GM23338 (cell line): ENCODE results near the gene COL15A1. TPM values are rescaled to one million over a fixed set of nuclear protein-coding genes. Genes with fewer than 3 reads are reported as not detected.

Source experiments
- ATAC-seq: fragments of 200-7000 bp; cut with Tn5 transposase; 3 replicates; pipeline ENCODE4 v1.9.1; 2020
- DNase-seq: peaks from one replicate; pipeline ENCODE4 v3.0.0-alpha.2; 2015; ENCODE audit warnings: low spot score
- H2AFZ ChIP-seq: fragments of 200-600 bp; sonication (generic); 2 replicates; pipeline ENCODE4 v1.8.0; 2016; ENCODE audit warnings: antibody characterized with exemption, mild to moderate bottlenecking, moderate library complexity
- H3F3A ChIP-seq: fragments of 200-600 bp; sonication (generic); replicated peaks from 2 replicates; pipeline ENCODE4 v1.8.0; 2017; ENCODE audit warnings: antibody characterized with exemption, mixed run types, low read depth
- H3K27ac ChIP-seq: fragments of 200-600 bp; sonication (generic); 2 replicates; pipeline ENCODE4 v1.6.1; 2016; ENCODE audit warnings: low read depth
- H3K27me3 ChIP-seq: fragments of 200-600 bp; sonication (generic); 2 replicates; pipeline ENCODE4 v1.8.0; 2016; ENCODE audit warnings: mild to moderate bottlenecking, mixed run types, moderate library complexity; ENCODE audit not compliant: insufficient read depth
- H3K36me3 ChIP-seq: fragments of 200-600 bp; sonication (generic); 2 replicates; pipeline ENCODE4 v1.8.0; 2016; ENCODE audit warnings: mild to moderate bottlenecking; ENCODE audit not compliant: insufficient read depth
- H3K4me1 ChIP-seq: fragments of 200-600 bp; sonication (generic); 2 replicates; pipeline ENCODE4 v1.8.0; 2016; ENCODE audit warnings: mild to moderate bottlenecking, moderate library complexity; ENCODE audit not compliant: insufficient read depth
- H3K4me2 ChIP-seq: fragments of 200-600 bp; sonication (generic); 2 replicates; pipeline ENCODE4 v1.7.1; 2017; ENCODE audit warnings: mixed run types
- H3K4me3 ChIP-seq: fragments of 200-600 bp; sonication (generic); 2 replicates; pipeline ENCODE4 v1.6.1; 2016; ENCODE audit warnings: mixed run types
- H3K79me2 ChIP-seq: fragments of 200-600 bp; sonication (generic); replicated peaks from 2 replicates; pipeline ENCODE4 v1.8.0; 2017; ENCODE audit warnings: mild to moderate bottlenecking; ENCODE audit not compliant: insufficient read depth
- H3K9me2 ChIP-seq: fragments of 200-600 bp; sonication (generic); 2 replicates; pipeline ENCODE4 v1.8.0; 2017; ENCODE audit not compliant: insufficient read depth
- H4K20me1 ChIP-seq: fragments of 200-600 bp; sonication (generic); replicated peaks from 2 replicates; pipeline ENCODE4 v1.8.0; 2017; ENCODE audit warnings: mild to moderate bottlenecking; ENCODE audit not compliant: insufficient read depth
- H3K27ac Mint-ChIP-seq: 2 replicates; pipeline ENCODE4 v1.8.0; 2020; ENCODE audit warnings: inconsistent platforms, mild to moderate bottlenecking, moderate library complexity, mixed read lengths
- H3K27me3 Mint-ChIP-seq: 3 replicates; pipeline ENCODE4 v1.8.0; 2022; ENCODE audit warnings: low read depth, mild to moderate bottlenecking, moderate library complexity, mixed read lengths, inconsistent platforms; ENCODE audit not compliant: insufficient read depth, poor library complexity
- H3K36me3 Mint-ChIP-seq: 3 replicates; pipeline ENCODE4 v1.8.0; 2021; ENCODE audit warnings: low read depth, mild to moderate bottlenecking, inconsistent platforms, moderate library complexity, mixed read lengths
- H3K4me1 Mint-ChIP-seq: 3 replicates; pipeline ENCODE4 v1.8.0; 2020; ENCODE audit warnings: mild to moderate bottlenecking, inconsistent platforms, mixed read lengths
- H3K4me3 Mint-ChIP-seq: 3 replicates; pipeline ENCODE4 v1.8.0; 2021; ENCODE audit warnings: moderate library complexity, mild to moderate bottlenecking, inconsistent platforms, mixed read lengths
- H3K9me3 Mint-ChIP-seq: 3 replicates; pipeline ENCODE4 v1.8.0; 2020; ENCODE audit warnings: moderate library complexity, mild to moderate bottlenecking, inconsistent platforms, mixed read lengths
- CREB1 ChIP-seq: fragments of 250-450 bp; sonication (Bioruptor Pico); IDR thresholded peaks from 2 replicates; pipeline ENCODE4 v1.5.0; 2020; ENCODE audit warnings: low read depth, mild to moderate bottlenecking, moderate library complexity
- EZH2 ChIP-seq: fragments of 200-600 bp; sonication (generic); IDR thresholded peaks from one replicate; pipeline ENCODE4 v1.8.0; 2017; ENCODE audit warnings: antibody characterized with exemption, mild to moderate bottlenecking, low read depth; ENCODE audit not compliant: unreplicated experiment
- JUNB ChIP-seq: IDR thresholded peaks from one replicate; pipeline ENCODE4 v1.6.1; 2016; ENCODE audit warnings: antibody characterized with exemption; ENCODE audit not compliant: unreplicated experiment
- NANOG ChIP-seq: IDR thresholded peaks from 2 replicates; pipeline ENCODE4 v1.6.1; 2016; ENCODE audit warnings: antibody characterized with exemption, borderline replicate concordance
- ZNF114 ChIP-seq: fragments of 250-450 bp; sonication (Bioruptor Pico); IDR thresholded peaks from 2 replicates; pipeline ENCODE4 v1.5.0; 2020; ENCODE audit warnings: mild to moderate bottlenecking, moderate library complexity
- ZNF331 ChIP-seq: fragments of 250-450 bp; sonication (Bioruptor Pico); IDR thresholded peaks from 2 replicates; pipeline ENCODE4 v1.5.0; 2020; ENCODE audit warnings: low read depth, mild to moderate bottlenecking, moderate library complexity
- ZNF462 ChIP-seq: fragments of 250-450 bp; sonication (Bioruptor Pico); IDR thresholded peaks from 2 replicates; pipeline ENCODE4 v1.5.0; 2020; ENCODE audit warnings: mild to moderate bottlenecking, moderate library complexity
- polyA plus RNA-seq: library from polyadenylated mRNA; unstranded; fragments of >200 nt; fragmentation: Nextera tagmentation; extraction: Ambion mirVana; gene quantifications from 2 replicates; pipeline ENCODE4 v1.2.1, GENCODE V29; 2016
- total RNA-seq: library from RNA; depleted of rRNA; stranded (reverse); fragments of >200 nt; shearing (Covaris generic); gene quantifications from 2 replicates; pipeline ENCODE4 v1.2.3, GENCODE V29; 2014
- TF ChIP-seq, protein P1 (sequence below): IDR thresholded peaks from 2 replicates; pipeline ENCODE4 v1.6.1; 2016; ENCODE audit warnings: antibody characterized with exemption
- TF ChIP-seq, protein P2 (sequence below), 2 experiments: fragments of 200-600 bp in 1 of 2; sonication (generic) in 1 of 2; conservative IDR thresholded peaks; 2 replicates each; pipeline versions ENCODE4 v1.5.1 to v1.6.1; 2016 to 2017; ENCODE audit warnings: antibody characterized with exemption in 2 of 2, low read depth in 2 of 2, mild to moderate bottlenecking in 2 of 2, moderate library complexity in 1 of 2
- TF ChIP-seq, protein P3 (sequence below): IDR thresholded peaks from one replicate; pipeline ENCODE4 v1.6.1; 2018; ENCODE audit warnings: antibody characterized with exemption; ENCODE audit not compliant: unreplicated experiment

COL15A1 gene
- total and polyA plus RNA-seq, 2 experiments from 2014 or later: 0.17 to 0.18 TPM

GRCh38 chr9:98912450-98912849 lies 31.3 kb upstream of the COL15A1 start (continued):
- TF ChIP-seq, protein P1, sequence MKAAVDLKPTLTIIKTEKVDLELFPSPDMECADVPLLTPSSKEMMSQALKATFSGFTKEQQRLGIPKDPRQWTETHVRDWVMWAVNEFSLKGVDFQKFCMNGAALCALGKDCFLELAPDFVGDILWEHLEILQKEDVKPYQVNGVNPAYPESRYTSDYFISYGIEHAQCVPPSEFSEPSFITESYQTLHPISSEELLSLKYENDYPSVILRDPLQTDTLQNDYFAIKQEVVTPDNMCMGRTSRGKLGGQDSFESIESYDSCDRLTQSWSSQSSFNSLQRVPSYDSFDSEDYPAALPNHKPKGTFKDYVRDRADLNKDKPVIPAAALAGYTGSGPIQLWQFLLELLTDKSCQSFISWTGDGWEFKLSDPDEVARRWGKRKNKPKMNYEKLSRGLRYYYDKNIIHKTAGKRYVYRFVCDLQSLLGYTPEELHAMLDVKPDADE: no peak
- no peak for TF ChIP-seq CREB1 (CRISPR knock-in tag)

DNA sequence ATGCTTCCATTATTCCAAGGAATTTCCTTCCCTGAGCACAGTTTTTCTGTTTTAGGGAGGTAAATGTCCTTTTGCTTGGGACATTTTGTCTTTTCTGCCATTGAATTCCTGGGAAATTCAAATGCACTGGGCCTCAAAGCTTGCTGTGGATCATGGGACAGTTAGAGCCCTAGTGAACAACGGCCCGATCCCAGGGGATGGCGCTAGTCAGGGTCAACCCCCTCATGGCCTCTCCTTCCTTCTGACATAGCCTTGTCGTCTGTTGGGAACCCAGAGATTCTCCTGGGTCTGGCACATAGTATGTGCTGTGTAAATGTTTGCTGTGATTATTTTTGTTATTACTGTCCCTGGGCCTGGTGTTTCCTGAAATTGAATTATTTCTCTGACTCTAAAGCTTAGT lies 30.7 kb upstream of the COL15A1 start:
- Mint-ChIP-seq H3K4me1 (peaks cover 4% of the 10 kb centered on the region; the same call in 2 of the 3 replicates), H3K27ac (no peak overlapping the region), H3K9me3 (no peaks in the 10 kb centered on the region), H3K4me3 (no peak overlapping the region), H3K36me3 (no peaks in the 10 kb centered on the region), H3K27me3 (no peaks in the 10 kb centered on the region)
- no peak overlapping the region for H3K27ac ChIP-seq
- DNase-seq (no peak), ATAC-seq (no peak; the same call in 2 of the 3 replicates)
- H3K79me2 ChIP-seq: no peaks in the 10 kb centered on the region
- no peaks in the 10 kb centered on the region for H4K20me1 ChIP-seq
- peaks cover 6% of the 10 kb centered on the region; the same call in 1 of the 2 replicates for H3K9me2 ChIP-seq
- H3F3A ChIP-seq: no peaks in the 10 kb centered on the region
- H3K4me3 ChIP-seq: no peak overlapping the region
- TF ChIP-seq NANOG: no peak
- TF ChIP-seq EZH2: no peak
- TF ChIP-seq, protein P2, sequence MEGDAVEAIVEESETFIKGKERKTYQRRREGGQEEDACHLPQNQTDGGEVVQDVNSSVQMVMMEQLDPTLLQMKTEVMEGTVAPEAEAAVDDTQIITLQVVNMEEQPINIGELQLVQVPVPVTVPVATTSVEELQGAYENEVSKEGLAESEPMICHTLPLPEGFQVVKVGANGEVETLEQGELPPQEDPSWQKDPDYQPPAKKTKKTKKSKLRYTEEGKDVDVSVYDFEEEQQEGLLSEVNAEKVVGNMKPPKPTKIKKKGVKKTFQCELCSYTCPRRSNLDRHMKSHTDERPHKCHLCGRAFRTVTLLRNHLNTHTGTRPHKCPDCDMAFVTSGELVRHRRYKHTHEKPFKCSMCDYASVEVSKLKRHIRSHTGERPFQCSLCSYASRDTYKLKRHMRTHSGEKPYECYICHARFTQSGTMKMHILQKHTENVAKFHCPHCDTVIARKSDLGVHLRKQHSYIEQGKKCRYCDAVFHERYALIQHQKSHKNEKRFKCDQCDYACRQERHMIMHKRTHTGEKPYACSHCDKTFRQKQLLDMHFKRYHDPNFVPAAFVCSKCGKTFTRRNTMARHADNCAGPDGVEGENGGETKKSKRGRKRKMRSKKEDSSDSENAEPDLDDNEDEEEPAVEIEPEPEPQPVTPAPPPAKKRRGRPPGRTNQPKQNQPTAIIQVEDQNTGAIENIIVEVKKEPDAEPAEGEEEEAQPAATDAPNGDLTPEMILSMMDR (conservative IDR thresholded peaks at IDR 0.05; ENCODE audit: low read depth in 2 of 2): peak in 1 of 2 experiments; percentile 24; a peak in 2 of 4 replicates
- no peak for TF ChIP-seq JUNB
- no peak for TF ChIP-seq ZNF462
- no peak for TF ChIP-seq ZNF331
- TF ChIP-seq, protein P3, sequence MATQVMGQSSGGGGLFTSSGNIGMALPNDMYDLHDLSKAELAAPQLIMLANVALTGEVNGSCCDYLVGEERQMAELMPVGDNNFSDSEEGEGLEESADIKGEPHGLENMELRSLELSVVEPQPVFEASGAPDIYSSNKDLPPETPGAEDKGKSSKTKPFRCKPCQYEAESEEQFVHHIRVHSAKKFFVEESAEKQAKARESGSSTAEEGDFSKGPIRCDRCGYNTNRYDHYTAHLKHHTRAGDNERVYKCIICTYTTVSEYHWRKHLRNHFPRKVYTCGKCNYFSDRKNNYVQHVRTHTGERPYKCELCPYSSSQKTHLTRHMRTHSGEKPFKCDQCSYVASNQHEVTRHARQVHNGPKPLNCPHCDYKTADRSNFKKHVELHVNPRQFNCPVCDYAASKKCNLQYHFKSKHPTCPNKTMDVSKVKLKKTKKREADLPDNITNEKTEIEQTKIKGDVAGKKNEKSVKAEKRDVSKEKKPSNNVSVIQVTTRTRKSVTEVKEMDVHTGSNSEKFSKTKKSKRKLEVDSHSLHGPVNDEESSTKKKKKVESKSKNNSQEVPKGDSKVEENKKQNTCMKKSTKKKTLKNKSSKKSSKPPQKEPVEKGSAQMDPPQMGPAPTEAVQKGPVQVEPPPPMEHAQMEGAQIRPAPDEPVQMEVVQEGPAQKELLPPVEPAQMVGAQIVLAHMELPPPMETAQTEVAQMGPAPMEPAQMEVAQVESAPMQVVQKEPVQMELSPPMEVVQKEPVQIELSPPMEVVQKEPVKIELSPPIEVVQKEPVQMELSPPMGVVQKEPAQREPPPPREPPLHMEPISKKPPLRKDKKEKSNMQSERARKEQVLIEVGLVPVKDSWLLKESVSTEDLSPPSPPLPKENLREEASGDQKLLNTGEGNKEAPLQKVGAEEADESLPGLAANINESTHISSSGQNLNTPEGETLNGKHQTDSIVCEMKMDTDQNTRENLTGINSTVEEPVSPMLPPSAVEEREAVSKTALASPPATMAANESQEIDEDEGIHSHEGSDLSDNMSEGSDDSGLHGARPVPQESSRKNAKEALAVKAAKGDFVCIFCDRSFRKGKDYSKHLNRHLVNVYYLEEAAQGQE: no peak
- no peak for TF ChIP-seq ZNF114 (CRISPR knock-in tag)
- H2AFZ ChIP-seq: no peak overlapping the region
- no peaks in the 10 kb centered on the region for H3K27me3 ChIP-seq
- 0 out of 2 replicates have a peak, but pooled peaks cover 2% of the 10 kb centered on the region for H3K4me1 ChIP-seq
- no peaks in the 10 kb centered on the region for H3K36me3 ChIP-seq
- no peak overlapping the region for H3K4me2 ChIP-seq
